HepG2 (cell line): Measurements from ENCODE around the gene CDC42SE1. TPM values are rescaled to one million over a fixed set of nuclear protein-coding genes. Genes with fewer than 3 reads are reported as not detected.
A peak's percentile ranks its signal among the peaks of the same experiment; 100 is the strongest.

Source experiments
- ARID5B ChIP-seq: IDR thresholded peaks from 2 replicates; pipeline ENCODE4 v1.4.0; 2020; ENCODE audit warnings: mild to moderate bottlenecking, missing genetic modification reagents
- ARNT ChIP-seq: fragments of 450-650 bp; IDR thresholded peaks from 2 replicates; pipeline ENCODE4 v1.6.1; 2017
- DRAP1 ChIP-seq: IDR thresholded peaks from 2 replicates; pipeline ENCODE4 v1.6.1; 2016; ENCODE audit warnings: missing genetic modification reagents, missing compliant biosample characterization
- FOXA3 ChIP-seq: IDR thresholded peaks from 2 replicates; pipeline ENCODE4 v1.6.1; 2016; ENCODE audit warnings: missing genetic modification reagents, missing compliant biosample characterization
- FOXK2 ChIP-seq: fragments of 450-650 bp; IDR thresholded peaks from 2 replicates; pipeline ENCODE4 v1.6.1; 2016
- GABPB1 ChIP-seq: IDR thresholded peaks from 2 replicates; pipeline ENCODE4 v1.6.1; 2016; ENCODE audit warnings: mild to moderate bottlenecking, missing genetic modification reagents, moderate library complexity, missing compliant biosample characterization
- GLMP ChIP-seq: sonication (generic); formaldehyde crosslinking; IDR thresholded peaks from 2 replicates; pipeline ENCODE4 v1.9.0; 2021; ENCODE audit warnings: missing genetic modification reagents, mild to moderate bottlenecking, borderline replicate concordance
- JUNB ChIP-seq: sonication (generic); formaldehyde crosslinking; IDR thresholded peaks from 2 replicates; pipeline ENCODE4 v1.8.0; 2022; ENCODE audit warnings: missing genetic modification reagents, mild to moderate bottlenecking, borderline replicate concordance
- KLF12 ChIP-seq: sonication (generic); formaldehyde crosslinking; IDR thresholded peaks from 2 replicates; pipeline ENCODE4 v1.4.0; 2020; ENCODE audit warnings: missing genetic modification reagents, borderline replicate concordance
- PHF20 ChIP-seq: sonication (generic); formaldehyde crosslinking; IDR thresholded peaks from 2 replicates; pipeline ENCODE4 v1.5.0; 2020; ENCODE audit warnings: mild to moderate bottlenecking, missing genetic modification reagents
- SCMH1 ChIP-seq: sonication (generic); formaldehyde crosslinking; IDR thresholded peaks from 2 replicates; pipeline ENCODE4 v1.9.0; 2021; ENCODE audit warnings: missing genetic modification reagents, mild to moderate bottlenecking, borderline replicate concordance
- TBP ChIP-seq: sonication (generic); formaldehyde crosslinking; IDR thresholded peaks from 2 replicates; pipeline ENCODE4 v1.5.0; 2020; ENCODE audit warnings: missing genetic modification reagents
- TP53 ChIP-seq: sonication (generic); formaldehyde crosslinking; conservative IDR thresholded peaks from 2 replicates; pipeline ENCODE4 v1.4.0; 2020; ENCODE audit warnings: missing genetic modification reagents
- WIZ ChIP-seq: sonication (generic); formaldehyde crosslinking; IDR thresholded peaks from 2 replicates; pipeline ENCODE4 v1.5.1; 2020; ENCODE audit warnings: mild to moderate bottlenecking, missing genetic modification reagents
- ZNF121 ChIP-seq: sonication (generic); formaldehyde crosslinking; IDR thresholded peaks from 2 replicates; pipeline ENCODE4 v1.5.0; 2020; ENCODE audit warnings: mild to moderate bottlenecking, missing genetic modification reagents
- ZNF337 ChIP-seq: sonication (generic); formaldehyde crosslinking; IDR thresholded peaks from 2 replicates; pipeline ENCODE4 v1.5.1; 2020; ENCODE audit warnings: missing genetic modification reagents, low read depth, mild to moderate bottlenecking, borderline replicate concordance
- ZNF350 ChIP-seq: sonication (generic); formaldehyde crosslinking; IDR thresholded peaks from 2 replicates; pipeline ENCODE4 v1.4.0; 2020; ENCODE audit warnings: mild to moderate bottlenecking, low read depth, missing genetic modification reagents, borderline replicate concordance
- ZNF670 ChIP-seq: sonication (generic); formaldehyde crosslinking; IDR thresholded peaks from 2 replicates; pipeline ENCODE4 v1.8.0; 2022; ENCODE audit warnings: mild to moderate bottlenecking, missing genetic modification reagents, borderline replicate concordance
- polyA plus RNA-seq, 8 experiments: library from polyadenylated mRNA; depleted of rRNA in 3 of 8; stranded (reverse) in 7 of 8; unstranded in 1 of 8; fragments of >200 nt; fragmentation: Illumina TruSeq in 4 of 8; extraction: Trizol in 4 of 8; gene quantifications; 2 replicates each; pipeline versions ENCODE4 v1.2.1 to v1.2.3, GENCODE V29; 2011 to 2016; ENCODE audit warnings: low read depth in 4 of 8, missing spikeins in 1 of 8, mixed read lengths in 1 of 8; ENCODE audit not compliant: insufficient read depth in 1 of 8
- total RNA-seq, 5 experiments: library from RNA; depleted of rRNA; stranded (reverse); fragments of >200 nt; fragmentation: Illumina TruSeq; extraction: Trizol; gene quantifications; 2 replicates each; pipeline ENCODE4 v1.2.3, GENCODE V29; 2016; ENCODE audit warnings: low read depth in 1 of 5
- TF ChIP-seq, protein P1 (sequence below): sonication (generic); formaldehyde crosslinking; IDR thresholded peaks from 2 replicates; pipeline ENCODE4 v1.8.1; 2023; ENCODE audit warnings: mild to moderate bottlenecking, moderate library complexity, missing genetic modification reagents
- TF ChIP-seq, protein P2 (sequence below): fragments of 450-650 bp; IDR thresholded peaks from 2 replicates; pipeline ENCODE4 v1.6.1; 2017
- TF ChIP-seq, protein P3 (sequence below): IDR thresholded peaks from 2 replicates; pipeline ENCODE4 v1.6.1; 2016; ENCODE audit warnings: low read depth, control low read depth

The CDC42SE1 gene
- total and polyA plus RNA-seq, 2 of the 13 experiments (the other 11 are each of a cell fraction or from before 2014, with no cell fraction given): 17.6 to 17.9 TPM

DNA sequence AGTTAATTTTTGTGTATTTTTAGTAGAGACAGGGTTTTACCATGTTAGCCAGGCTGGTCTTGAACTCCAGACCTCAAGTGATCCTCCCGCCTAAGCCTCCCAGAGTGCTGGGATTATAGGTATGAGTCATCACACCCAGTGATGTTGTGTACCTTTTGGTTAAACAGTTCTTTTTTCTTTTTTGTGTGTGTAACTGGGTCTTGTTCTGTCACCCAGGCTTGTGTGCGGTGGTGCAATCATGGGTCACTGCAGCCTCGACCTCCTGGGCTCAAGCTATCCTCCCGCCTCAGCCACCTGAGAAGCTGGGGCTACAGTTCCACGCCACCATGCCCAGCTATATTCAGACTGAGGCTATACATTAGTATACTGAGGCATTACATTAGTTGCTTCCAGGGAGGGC lies 48.9 kb upstream of the CDC42SE1 start (continued):
- TF ChIP-seq GLMP (no peak), TBP (CRISPR knock-in tag) (no peak), ARID5B (CRISPR knock-in tag) (peak; percentile 75), KLF12 (CRISPR knock-in tag) (no peak), SCMH1 (CRISPR knock-in tag) (no peak), DRAP1 (CRISPR knock-in tag) (no peak), ZNF670 (CRISPR knock-in tag) (no peak), ZNF350 (peak; percentile 39; the same call in 1 of the 2 replicates), JUNB (CRISPR knock-in tag) (peak; percentile 84), ZNF337 (no peak), TP53 (CRISPR knock-in tag) (0 out of 2 replicates have a peak, but pooled peaks have one; percentile 5), FOXK2 (no peak), FOXA3 (peak; percentile 65), ZNF121 (CRISPR knock-in tag) (no peak), ARNT (no peak), WIZ (CRISPR knock-in tag) (no peak), PHF20 (CRISPR knock-in tag) (no peak), GABPB1 (CRISPR knock-in tag) (peak; percentile 34; the same call in 1 of the 2 replicates)
- TF ChIP-seq, protein P1, sequence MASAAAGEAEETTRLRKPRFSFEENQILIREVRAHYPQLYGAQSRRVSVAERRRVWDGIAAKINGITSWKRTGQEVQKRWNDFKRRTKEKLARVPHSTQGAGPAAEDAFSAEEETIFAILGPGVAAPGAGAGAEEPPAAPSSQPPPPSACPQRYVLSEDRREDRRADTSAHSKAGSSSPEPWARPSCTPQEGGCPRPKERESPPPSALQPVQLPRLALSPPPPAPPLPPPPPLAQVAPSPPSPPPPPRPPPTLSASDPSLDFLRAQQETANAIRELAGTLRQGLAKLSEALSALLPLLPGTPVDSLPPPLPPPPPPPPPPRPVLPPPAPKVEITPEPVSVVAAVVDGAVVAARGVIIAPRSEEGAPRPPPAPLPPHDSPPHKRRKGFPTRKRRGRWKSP: no peak
- TF ChIP-seq, protein P2, sequence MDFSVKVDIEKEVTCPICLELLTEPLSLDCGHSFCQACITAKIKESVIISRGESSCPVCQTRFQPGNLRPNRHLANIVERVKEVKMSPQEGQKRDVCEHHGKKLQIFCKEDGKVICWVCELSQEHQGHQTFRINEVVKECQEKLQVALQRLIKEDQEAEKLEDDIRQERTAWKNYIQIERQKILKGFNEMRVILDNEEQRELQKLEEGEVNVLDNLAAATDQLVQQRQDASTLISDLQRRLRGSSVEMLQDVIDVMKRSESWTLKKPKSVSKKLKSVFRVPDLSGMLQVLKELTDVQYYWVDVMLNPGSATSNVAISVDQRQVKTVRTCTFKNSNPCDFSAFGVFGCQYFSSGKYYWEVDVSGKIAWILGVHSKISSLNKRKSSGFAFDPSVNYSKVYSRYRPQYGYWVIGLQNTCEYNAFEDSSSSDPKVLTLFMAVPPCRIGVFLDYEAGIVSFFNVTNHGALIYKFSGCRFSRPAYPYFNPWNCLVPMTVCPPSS: no peak
- TF ChIP-seq, protein P3, sequence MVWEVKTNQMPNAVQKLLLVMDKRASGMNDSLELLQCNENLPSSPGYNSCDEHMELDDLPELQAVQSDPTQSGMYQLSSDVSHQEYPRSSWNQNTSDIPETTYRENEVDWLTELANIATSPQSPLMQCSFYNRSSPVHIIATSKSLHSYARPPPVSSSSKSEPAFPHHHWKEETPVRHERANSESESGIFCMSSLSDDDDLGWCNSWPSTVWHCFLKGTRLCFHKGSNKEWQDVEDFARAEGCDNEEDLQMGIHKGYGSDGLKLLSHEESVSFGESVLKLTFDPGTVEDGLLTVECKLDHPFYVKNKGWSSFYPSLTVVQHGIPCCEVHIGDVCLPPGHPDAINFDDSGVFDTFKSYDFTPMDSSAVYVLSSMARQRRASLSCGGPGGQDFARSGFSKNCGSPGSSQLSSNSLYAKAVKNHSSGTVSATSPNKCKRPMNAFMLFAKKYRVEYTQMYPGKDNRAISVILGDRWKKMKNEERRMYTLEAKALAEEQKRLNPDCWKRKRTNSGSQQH (CRISPR knock-in tag): no peak
